NCI-H1092 treated with DMSO at 0.1 percent for 48 hours (cell line): Measurements from ENCODE around the gene ITGA8.
"Not testable (repeated sequence)": the region's sequence is repeated elsewhere in the genome, so short reads cannot be mapped to it uniquely, and the experiment has no call there.

Experiments used
- DNase-seq: peaks from one replicate; lab custom pipeline; 2025; lab: John Stamatoyannopoulos, UW

ITGA8 gene

GRCh38 chr10:15681076-15681475 lies 38.6 kb downstream of the ITGA8 start:
- DNase-seq: no peak

GRCh38 chr10:15678851-15679250 lies 40.9 kb downstream of the ITGA8 start:
- no peak for DNase-seq

- no peak for DNase-seq
These were observed 47.3 kb downstream of the ITGA8 start for GRCh38 chr10:15672469-15672868.

GRCh38 chr10:15670880-15671279 lies 48.8 kb downstream of the ITGA8 start:
- no peak for DNase-seq

GRCh38 chr10:15661574-15661973 lies 58.1 kb downstream of the ITGA8 start:
- no peak for DNase-seq

- no peak for DNase-seq
These were observed 58.7 kb downstream of the ITGA8 start for GRCh38 chr10:15660990-15661389.

- DNase-seq: no peak
These were observed 61.5 kb downstream of the ITGA8 start for GRCh38 chr10:15658069-15658702.

GRCh38 chr10:15652757-15653156 lies 67.0 kb downstream of the ITGA8 start:
- DNase-seq: no peak

- DNase-seq: no peak
These were observed 67.6 kb downstream of the ITGA8 start for GRCh38 chr10:15652117-15652516.

GRCh38 chr10:15651175-15651574 lies 68.5 kb downstream of the ITGA8 start:
- DNase-seq: no peak

GRCh38 chr10:15642095-15642494 lies 77.6 kb downstream of the ITGA8 start:
- DNase-seq: no peak

GRCh38 chr10:15640536-15641085 lies 79.1 kb downstream of the ITGA8 start:
- DNase-seq: no peak

- no peak for DNase-seq
These were observed 83.3 kb downstream of the ITGA8 start for GRCh38 chr10:15636446-15636845.

- DNase-seq: no peak
These were observed 87.1 kb downstream of the ITGA8 start for GRCh38 chr10:15632456-15633091.

- DNase-seq: not testable (repeated sequence)
These were observed 88.5 kb downstream of the ITGA8 start for GRCh38 chr10:15631205-15631604.

- no peak for DNase-seq
These were observed 89.4 kb downstream of the ITGA8 start for GRCh38 chr10:15630353-15630752.

- no peak for DNase-seq
These were observed 92.0 kb downstream of the ITGA8 start for GRCh38 chr10:15627617-15628196.

- DNase-seq: no peak
These were observed 92.8 kb downstream of the ITGA8 start for GRCh38 chr10:15626937-15627336.

- no peak for DNase-seq
These were observed 94.5 kb downstream of the ITGA8 start for GRCh38 chr10:15625261-15625660.

GRCh38 chr10:15624401-15625196 lies 95.1 kb downstream of the ITGA8 start:
- DNase-seq: no peak

GRCh38 chr10:15620836-15621515 lies 98.7 kb downstream of the ITGA8 start:
- DNase-seq: no peak

- no peak for DNase-seq
These were observed 99.4 kb downstream of the ITGA8 start for GRCh38 chr10:15620337-15620736.
